HG03571 (cell line): Measurements from ENCODE around the gene TRIM45.
"Not testable (repeated sequence)": the region's sequence is repeated elsewhere in the genome, so short reads cannot be mapped to it uniquely, and the experiment has no call there.

Source experiments
- ATAC-seq: cut with Tn5 transposase; IDR thresholded peaks from one replicate; pipeline ENCODE4 v1.9.1; 2021; ENCODE audit not compliant: unreplicated experiment

The TRIM45 gene

DNA sequence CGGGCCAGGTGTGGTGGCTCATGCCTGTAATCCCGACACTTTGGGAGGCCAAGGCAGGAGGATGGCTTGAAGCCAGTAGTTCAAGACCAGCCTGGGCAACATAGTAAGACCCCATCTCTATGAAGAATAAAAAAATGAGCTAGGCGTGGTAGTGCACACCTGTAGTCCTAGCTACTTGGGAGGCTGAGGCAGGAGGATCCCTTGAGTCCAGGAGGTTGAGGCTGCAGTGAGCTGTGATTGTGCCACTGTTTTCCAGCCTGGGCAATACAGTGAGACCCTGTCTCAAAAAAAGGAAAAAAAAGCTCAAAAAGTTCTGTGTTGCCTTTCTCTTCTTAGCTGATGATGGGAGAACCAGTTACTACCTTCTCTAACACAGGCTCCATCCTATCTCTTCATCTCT is 19.7 kb downstream of the TRIM45 start:
- ATAC-seq: not testable (repeated sequence)

DNA sequence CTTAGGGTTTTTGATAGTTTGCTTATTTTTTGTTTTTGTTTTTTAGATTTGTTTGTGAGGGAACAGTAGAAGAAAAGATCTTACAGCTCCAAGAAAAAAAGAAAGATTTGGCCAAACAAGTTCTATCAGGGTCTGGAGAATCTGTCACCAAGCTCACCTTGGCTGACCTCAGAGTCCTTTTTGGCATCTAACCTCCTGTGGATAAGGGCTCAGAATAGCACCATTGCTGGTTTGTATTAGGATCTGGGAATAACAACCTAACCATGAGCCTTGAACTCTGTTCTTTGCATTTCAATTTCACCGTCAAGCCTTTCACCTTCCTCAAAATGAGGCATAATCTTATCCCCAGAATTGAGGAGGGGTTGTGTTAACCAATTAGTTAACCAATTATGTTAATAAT is 20.2 kb downstream of the TRIM45 start:
- no peak for ATAC-seq

DNA sequence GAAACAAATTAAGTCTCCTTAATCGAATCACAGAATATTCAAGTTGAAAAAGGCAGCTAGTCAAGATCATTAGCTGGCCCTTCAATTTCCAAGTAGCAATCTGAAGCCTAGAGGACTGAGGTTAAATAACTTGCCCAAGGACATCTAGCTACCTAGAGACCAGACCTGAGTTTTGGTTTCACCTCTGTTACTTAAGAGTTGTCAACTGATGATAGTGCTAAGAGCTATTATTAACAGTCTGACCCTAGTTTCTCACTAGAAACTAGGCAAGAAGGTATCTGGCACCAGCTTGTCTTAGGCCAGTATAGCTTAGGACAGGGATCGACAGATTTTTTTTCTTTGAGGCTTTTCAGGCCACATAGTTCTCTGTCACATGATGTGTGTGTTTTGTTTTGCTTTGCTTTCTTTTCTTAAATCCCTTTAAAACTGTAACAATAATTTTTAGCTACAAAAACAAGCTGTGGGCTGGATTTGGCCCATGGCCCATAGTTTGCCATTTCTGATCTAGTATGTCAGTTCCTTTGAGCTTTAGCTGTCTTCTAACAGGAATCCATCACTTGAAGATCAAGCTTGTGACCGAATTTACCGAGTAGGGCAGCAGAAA is 23.2 kb downstream of the TRIM45 start:
- ATAC-seq: no peak

DNA sequence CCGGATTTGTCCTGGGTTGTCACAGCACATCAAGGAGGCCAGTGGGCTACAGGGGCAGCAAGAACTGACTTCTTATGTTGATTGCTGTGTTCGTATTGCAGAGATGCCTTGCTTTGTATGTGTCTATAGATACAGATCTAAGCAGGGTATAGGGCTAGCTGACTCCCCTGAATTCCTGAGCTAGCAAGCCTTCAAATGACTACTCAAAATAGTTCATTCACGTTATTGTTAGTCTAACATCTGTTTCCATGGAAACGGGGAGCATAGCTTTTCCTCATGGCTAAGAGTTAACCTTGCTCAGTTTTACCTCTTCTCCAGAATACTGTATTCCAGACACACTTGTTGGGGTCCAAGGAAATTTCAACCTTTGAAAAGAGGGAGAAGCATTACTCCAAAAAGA is 24.1 kb downstream of the TRIM45 start:
- no peak for ATAC-seq

DNA sequence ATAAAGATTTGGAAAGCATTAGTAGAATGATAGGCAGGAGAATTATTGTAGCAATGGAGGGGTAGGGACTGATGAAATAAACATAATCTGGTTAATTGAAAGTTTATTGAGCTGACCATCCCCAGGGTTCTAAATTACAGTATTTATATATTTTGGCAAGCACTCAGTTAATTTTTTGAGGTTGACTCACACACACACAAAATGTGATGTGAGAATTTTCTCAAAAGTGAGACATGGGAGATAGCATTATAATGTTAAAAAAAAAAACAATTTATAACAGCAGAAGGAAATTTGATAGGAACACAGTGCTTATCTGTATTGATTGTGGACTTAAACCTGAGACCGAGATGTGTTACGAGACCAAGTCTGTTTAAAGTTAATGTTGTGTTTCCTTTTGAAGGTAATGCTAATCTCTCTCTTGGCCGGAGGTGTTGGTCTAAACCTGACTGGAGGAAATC is 24.6 kb downstream of the TRIM45 start:
- no peak for ATAC-seq

DNA sequence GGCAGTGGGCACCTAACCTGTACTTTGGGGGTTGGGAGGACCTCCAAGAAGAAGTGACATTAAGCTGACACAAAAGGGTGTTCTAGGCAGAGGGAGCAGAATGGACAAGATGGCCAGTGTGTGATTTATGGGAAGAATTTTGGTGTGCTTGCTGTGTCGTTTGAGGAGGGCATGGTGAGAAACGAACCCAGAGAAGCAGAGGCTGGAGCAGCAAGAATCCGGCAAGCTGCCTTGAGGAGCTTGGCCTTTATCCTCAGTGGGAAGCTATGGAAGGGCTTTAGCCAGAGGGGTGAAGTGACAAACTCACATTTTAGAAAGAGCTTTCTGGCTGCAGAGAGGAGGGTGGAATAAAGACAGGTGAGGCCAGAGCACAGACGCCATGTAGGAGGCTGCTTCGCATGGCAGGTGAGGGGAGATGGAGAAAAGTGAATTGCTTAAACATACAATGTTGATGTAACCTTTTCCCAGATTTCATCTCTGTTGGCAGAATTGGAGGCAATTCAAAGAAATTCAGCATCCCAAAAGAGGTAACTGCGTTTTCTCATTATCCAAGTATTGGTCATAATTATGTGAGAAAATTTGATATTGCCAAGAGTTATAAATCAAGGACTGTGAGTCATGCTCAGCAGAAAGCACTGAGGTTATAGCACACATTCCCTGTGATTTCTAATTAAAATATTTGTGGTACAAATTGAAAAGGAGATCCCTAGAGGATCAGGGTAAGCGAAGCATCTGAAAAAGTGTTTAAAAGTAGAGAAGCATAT is 26.5 kb downstream of the TRIM45 start:
- ATAC-seq: no peak

DNA sequence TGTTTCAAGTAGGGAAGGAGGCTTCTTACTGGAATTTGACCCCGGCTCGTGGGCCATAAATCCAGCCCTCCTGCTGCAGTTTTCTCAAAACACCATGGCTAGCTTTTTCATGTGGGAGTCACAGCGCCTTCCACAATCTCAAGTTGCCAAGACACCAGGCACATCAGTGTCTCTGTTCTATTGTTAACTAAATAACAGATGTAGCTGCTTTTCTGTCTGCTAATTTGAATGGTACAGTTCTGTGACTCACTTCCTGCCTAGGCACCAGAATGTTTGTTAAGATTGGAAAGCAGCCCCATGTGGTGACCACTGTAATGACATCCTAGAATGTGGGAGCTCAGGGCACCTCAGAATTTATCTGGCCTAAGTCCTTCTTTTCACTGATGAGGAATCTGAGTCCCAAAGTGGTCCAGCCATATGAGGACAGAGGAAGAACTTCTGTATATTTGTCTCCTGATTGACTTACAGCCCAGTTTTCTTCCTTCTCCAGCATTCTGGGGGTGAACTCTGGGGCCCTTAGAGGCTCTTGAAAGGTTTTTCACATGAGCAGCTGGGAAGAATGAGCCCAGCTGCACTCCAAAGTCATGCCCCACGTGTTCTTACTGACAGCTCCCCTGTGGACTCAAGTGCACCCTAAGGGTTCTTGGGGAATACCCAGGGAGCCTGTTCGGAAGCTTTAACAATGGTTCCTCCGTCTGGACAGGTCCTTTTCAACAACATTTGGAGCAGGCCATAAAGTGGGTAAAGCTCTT is 27.5 kb downstream of the TRIM45 start:
- no peak for ATAC-seq

DNA sequence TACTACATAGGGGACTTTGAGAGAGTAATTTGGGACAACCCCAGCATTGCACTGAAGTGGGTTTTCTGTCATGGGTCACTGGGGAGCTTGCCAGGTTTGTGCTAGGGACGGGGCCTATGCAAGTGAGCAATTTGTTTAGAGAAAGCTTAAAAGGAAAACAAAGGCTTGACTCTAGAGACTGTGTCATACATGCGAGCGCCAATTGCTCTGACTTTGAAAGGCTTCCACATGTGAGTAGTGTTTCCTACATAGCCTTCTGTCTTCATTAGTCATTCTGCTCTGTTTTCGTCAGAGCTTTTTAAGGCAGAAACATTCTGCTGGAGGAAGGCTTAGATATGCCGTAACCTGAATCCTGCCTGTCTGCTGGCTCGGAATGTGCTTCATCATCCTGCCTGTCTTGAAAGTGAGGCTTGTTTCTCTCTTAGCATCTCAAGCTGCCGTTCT is 28.4 kb downstream of the TRIM45 start:
- no peak for ATAC-seq

DNA sequence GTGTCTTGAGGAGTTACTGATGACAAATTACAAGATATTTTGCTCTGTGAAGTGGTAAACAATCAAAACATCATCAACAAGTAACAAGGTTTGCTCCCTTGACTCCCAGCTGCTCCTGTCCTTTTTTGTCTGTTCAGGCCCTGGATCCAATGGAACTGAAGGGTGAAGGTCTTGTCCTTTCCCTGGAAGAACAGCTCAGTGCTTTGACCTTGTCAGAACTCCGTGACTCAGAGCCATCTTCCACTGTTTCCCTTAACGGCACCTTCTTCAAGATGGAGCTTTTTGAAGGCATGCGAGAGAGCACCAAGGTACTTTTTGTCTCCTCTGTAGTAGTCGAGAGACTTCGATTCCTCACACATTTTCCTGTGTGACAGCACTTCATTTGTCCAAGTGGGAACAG is 29.0 kb downstream of the TRIM45 start:
- no peak for ATAC-seq

DNA sequence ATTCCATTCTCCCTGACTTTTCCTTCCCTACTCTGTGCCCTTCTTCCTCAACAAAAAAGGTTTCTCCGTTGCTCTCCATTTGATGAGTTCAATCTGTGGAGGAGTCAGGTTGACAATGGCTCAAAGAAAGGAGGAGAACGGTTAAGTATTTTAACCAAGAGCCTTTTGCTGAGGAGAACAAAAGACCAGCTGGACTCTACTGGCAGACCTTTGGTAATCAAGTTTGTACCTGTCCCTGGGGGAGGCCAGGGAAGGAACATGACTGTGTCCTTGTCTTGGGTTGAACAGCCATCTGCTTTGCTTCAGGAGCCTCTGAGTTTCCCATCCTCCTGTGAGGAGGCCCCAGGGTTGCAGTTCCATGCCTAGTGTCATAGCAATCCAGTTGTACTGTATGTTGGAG is 31.6 kb downstream of the TRIM45 start:
- ATAC-seq: no peak

DNA sequence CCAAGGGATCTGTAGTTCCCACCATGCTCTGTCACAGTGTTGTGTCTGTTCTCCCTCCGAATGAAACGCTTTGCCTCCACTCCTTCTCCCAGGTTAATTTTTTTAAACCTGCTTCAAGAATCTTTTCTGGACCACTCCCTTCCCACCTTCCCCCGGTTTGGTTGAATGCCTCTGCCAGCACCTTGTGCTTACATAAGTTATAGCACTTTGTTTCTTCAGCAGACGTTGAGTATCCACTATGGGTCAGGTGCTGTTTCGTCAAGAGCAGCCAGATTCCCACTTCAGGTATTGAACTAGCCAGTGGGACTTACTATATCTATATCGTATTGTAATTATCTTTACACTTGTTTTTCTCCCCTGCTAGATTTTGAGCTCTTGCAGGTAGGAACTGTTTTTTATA is 33.9 kb downstream of the TRIM45 start:
- no peak for ATAC-seq

DNA sequence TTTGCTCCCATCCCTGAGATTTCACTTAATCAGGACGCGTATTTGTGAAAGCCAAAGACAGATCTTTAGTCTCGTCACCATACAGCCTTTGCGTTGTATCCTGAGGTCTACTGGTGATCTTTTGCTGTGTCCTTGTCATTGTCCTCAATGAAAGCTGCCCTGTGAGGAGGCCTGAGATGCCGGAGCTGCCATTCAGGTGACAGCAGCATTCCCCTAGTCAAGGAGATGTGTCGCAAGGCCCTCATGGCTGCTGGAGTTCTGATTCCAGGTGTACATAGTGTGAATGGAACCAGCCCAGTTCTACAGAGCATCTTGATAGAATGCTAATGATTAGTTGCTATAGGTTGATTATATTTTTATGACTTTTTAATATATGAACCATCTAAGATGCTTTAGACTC is 37.3 kb downstream of the TRIM45 start:
- no peak for ATAC-seq

DNA sequence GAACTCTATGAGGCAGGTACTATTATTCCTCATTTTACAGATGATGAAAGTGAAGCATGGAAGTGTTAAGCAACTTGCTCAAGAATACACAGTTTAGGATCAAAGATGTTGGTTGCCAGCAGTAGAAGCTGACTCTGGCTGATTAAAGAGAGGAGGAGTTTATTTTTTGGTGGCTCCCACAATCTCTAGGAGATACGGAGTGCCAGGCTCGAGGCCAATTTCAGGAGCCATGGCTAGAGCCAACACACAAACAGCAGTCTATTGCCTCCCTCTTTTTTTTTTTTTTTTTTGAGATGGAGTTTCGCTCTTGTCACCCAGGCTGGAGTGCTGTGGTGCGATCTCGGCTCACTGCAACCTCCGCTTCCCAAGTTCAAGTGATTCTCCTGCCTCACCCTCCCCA is 41.8 kb downstream of the TRIM45 start:
- ATAC-seq: no peak

DNA sequence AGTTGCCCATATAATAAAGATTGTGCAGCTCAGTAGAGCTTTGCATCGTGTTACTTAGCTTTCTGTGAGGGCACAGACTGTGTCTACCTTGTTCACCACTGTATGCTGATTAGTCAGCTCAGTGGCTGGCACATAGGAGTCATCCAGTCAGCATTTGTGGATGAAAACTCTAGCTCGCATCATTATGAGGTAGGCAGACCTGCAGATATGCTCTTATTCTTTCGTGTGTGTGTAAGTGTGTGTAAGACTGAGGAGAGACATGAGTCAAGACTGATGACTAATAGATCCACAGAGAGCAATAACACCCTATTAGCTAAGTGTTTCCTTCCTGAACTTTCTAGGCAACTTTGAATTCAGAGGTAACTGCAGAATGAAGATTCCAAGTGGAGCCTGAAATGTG is 44.3 kb downstream of the TRIM45 start:
- no peak for ATAC-seq

DNA sequence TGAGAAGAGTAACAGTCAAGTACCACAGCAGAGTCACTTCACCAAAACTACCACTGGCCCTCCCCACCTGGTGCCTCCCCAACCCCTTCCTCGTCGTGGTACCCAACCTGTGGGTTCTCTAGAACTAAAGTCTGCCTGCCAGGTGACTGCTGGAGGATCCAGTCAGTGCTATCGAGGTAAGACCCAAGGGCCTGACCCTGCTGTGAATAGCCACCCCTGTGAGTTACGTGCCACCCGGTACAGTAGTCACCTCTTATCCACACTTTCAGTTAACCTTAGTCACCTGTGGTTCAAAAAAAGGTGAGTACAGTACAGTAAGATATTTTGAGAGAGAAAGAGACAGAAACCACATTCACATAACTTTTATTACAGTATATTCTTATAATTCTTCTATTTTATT is 44.9 kb downstream of the TRIM45 start:
- no peak for ATAC-seq

DNA sequence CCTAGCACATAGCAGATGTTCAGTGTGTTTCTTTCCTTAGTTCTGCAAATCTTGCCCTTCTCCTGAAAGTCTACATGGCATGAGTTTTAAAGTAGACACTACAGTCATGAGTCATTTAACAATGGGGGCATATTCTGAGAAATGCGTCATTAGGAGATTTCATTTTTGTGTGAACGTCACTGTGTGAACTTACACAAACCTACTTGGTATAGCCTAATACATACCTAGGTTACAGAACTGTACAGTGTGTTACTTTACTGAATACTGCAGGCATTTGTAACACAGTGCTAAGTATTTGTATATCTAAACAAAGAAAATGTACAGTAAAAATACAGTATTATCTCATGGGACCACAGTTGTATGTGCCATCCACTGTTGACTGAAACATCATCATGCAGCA is 51.4 kb downstream of the TRIM45 start:
- ATAC-seq: no peak

DNA sequence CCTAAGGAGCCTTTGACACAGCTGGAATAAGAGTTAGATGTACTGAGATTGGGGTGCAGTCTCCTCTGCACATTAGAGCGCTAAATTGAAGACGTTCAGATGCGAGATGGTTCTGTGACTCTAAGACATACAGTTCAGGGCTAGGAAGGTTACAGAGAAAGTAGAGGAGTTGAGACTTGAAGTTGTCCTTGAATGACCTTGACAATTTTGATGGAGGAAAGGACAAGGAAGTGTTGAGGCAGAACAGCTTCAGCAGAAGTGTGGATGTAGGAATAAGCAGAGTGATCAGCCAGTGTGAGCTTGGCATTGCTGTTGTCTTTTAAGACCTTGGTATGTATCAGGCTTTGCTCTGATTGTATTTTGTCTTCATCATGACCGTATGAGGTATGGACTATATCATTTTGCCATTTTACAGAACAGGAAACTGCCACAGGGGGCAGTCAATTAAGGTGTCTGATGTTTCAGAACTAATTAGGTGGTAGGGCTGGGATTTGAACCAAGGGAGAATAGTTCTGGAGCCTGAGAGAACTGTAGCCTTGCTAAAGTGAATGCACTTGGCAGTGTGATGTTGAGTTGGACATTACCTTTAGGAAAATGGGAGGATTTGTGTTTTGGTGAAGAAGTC is 52.2 kb downstream of the TRIM45 start:
- ATAC-seq: no peak

DNA sequence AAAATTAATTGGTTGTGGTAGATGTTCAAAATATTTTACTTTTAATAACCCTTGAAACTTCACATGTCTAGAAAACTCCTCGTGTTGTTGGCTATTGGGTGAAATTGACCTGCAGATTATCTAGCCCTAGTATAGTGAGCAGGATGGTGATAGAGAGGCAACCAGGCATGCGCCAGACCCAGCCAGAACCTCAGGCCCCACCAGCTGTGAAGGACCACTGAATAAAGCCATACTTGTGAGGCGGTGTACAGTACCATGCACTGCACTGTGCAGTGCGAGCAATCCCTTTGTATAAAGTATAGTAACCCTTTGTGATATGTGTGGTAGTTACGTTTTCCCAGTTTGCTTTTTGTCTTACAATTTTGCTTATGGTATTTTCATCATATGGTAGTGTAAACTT is 53.0 kb downstream of the TRIM45 start:
- no peak for ATAC-seq

DNA sequence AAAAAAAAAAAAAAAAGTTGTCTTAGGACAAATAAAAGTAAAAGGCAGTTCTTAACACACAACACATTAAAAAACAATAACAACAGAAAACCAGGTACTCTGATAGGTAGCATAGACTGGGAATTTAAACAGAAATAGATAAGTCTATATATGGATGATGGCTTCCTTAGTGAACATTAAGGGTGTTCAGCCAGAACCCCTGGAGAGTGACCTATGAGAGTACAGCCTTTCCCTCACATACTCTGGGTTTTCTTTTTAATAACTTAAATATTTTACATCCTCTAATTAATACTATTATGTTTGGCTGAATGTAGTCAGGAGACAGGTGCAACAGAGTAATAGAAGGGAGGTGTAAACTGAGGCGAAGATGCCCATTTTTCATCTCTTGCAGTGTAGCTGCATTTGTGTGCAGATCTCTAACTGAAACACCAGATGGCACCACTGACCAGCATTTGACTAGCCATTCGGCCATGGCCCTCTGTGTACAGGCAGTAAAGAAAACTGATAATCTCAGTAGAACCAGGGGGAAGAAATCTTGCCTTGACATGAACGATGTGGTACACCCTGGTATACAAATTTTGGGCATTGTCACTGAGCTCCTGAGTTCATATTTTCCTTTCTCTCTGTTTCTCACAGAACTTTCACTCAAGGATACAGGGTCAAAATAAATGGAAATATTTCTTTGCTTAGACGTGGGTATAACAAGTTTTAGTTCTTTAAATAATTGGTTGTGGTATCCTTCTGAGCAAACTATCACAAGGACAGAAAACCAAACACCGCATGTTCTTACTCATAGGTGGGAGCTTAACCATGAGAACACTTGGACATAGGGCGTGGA is 53.8 kb downstream of the TRIM45 start:
- ATAC-seq: peak; percentile 59

DNA sequence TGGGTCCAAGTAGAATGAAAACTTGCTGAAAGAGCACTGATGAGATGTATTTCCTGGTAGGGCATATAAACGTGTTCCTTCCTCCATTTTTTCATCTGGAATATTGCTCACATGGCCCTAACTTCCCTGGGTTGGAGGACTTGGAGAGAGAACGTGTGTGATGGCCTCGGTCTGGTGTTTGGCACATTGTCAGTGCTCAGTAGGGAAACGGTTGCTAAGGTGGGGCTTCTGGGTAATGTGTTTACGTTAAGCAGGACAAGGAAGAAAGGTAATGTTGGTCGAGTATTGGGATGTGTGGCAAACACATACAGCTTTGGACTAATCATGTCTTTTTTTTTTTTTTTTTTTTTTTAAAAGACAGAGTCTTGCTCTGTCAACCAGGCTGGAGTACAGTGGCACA is 55.2 kb downstream of the TRIM45 start:
- ATAC-seq: no peak

DNA sequence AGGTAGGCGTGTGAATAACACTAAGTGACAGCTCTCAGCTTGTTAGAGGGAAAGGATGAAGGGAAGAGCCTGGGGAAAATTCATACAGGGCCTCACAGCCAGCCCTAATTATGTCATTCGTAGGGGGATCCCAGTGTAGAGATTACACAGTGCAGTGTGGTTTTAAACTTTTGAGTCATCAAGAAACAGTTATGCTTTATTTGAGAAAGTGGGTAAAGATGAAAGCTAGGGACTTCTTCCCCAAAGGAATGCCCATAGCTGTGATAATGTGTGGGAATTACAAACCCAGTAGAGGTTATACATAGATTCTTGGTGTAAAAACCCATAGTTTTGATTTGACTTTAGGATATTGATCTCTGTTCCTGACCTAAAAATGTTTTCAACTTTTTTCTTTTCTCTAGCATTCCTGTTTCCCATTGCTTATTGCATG is 59.5 kb downstream of the TRIM45 start:
- ATAC-seq: no peak
